Upper lobe of left lung (tissue), 4 donors: ENCODE measurements around the gene TPPP.
"Not testable (repeated sequence)": the region's sequence is repeated elsewhere in the genome, so short reads cannot be mapped to it uniquely, and the experiment has no call there.

Experiments
- CTCF ChIP-seq, 6 experiments: fragments of 450-650 bp in 4 of 6; fragments of 200-600 bp in 2 of 6; sonication (generic) in 2 of 6; IDR thresholded peaks; one replicate each; pipeline ENCODE4 v1.5.1; 2016 to 2019; ENCODE audit warnings: antibody characterized with exemption in 6 of 6
- POLR2A ChIP-seq, 4 donors: fragments of 450-650 bp; IDR thresholded peaks; one replicate each; pipeline ENCODE4 v1.5.1; 2016 to 2017; ENCODE audit warnings: antibody characterized with exemption in 4 of 4, mild to moderate bottlenecking in 2 of 4
- POLR2AphosphoS5 ChIP-seq, 2 donors: sonication (generic); formaldehyde crosslinking; IDR thresholded peaks; one replicate each; pipeline ENCODE4 v1.5.1; 2017; ENCODE audit warnings: antibody characterized with exemption in 2 of 2

- not testable (repeated sequence) for TF ChIP-seq CTCF, POLR2A, POLR2AphosphoS5 (IDR thresholded peaks at IDR 0.05)
These were observed 10.3 kb downstream of the TPPP start for GRCh38 chr5:682651-683358.
